Adrenal gland (tissue), 12 donors: ENCODE data around the gene ARHGAP26. TPM values are rescaled to one million over a fixed set of nuclear protein-coding genes. Genes with fewer than 3 reads are reported as not detected.

Source experiments
- DNase-seq, 7 donors: peaks; one replicate each; pipeline ENCODE4 v3.0.0-alpha.2; 2019 to 2020
- H3K27ac ChIP-seq, 5 donors: fragments of 200-600 bp; sonication (generic) in 4 of 5; 1 replicate in 3 of 5; 2 replicates in 2 of 5; pipeline versions ENCODE4 v1.5.1 to v1.8.0; 2016 to 2020; ENCODE audit warnings: mild to moderate bottlenecking in 1 of 5
- H3K27me3 ChIP-seq: fragments of 200-600 bp; 2 replicates; pipeline ENCODE4 v1.8.0; 2021
- H3K36me3 ChIP-seq, 2 donors: fragments of 200-600 bp; replicated peaks in 1 of 2; 1 replicate in 1 of 2; 2 replicates in 1 of 2; pipeline versions ENCODE4 v1.5.1 to v1.8.0; 2018 to 2022
- H3K4me1 ChIP-seq, 2 donors: fragments of 200-600 bp; replicated peaks in 1 of 2; 1 replicate in 1 of 2; 2 replicates in 1 of 2; pipeline versions ENCODE4 v1.5.1 to v1.8.0; 2018 to 2021
- H3K4me3 ChIP-seq, 4 donors: fragments of 200-600 bp; sonication (generic) in 3 of 4; one replicate each; pipeline ENCODE4 v1.5.1; 2016 to 2018
- H3K9me3 ChIP-seq, 3 donors: fragments of 200-600 bp; sonication (generic) in 1 of 3; replicated peaks in 1 of 3; 1 replicate in 2 of 3; 2 replicates in 1 of 3; pipeline versions ENCODE4 v1.5.1 to v1.8.0; 2016 to 2021
- CTCF ChIP-seq, 6 experiments: fragments of 450-650 bp in 4 of 6; fragments of 200-600 bp in 2 of 6; sonication (generic) in 1 of 6; IDR thresholded peaks; 1 replicate in 5 of 6; 2 replicates in 1 of 6; pipeline versions ENCODE4 v1.5.1 to v1.8.0; 2016 to 2021; ENCODE audit warnings: antibody characterized with exemption in 6 of 6, mild to moderate bottlenecking in 2 of 6, moderate library complexity in 1 of 6
- POLR2A ChIP-seq, 2 donors: fragments of 450-650 bp; IDR thresholded peaks; one replicate each; pipeline ENCODE4 v1.6.1; 2017; ENCODE audit warnings: antibody characterized with exemption in 2 of 2, mild to moderate bottlenecking in 2 of 2, moderate library complexity in 1 of 2
- WGBS, 4 donors: extraction: QIAGEN DNeasy Blood & Tissue Kit in 2 of 4; methylation state at CpG; one replicate each; pipeline versions ENCODE4 v1.1.5 to v1.1.7; 2013 to 2017; 5-methylcytosine and 5-hydroxymethylcytosine counted together
- intact Hi-C, 2 donors: fragments of 100-400 bp; cut with DNase I; formaldehyde crosslinking; loops; one replicate each; pipeline versions ENCODE4 v1.14.1 to v1.15.0; 2022 to 2023
- polyA plus RNA-seq, 3 donors: library from polyadenylated mRNA; stranded (reverse); fragments of 200-250 nt in 2 of 3; fragments of 350-450 nt in 1 of 3; fragmentation: Illumina TruSeq in 1 of 3; extraction: RNeasy Lipid Tissue Mini Kit (QIAGEN cat#74804) in 1 of 3; gene quantifications; one replicate each; pipeline ENCODE4 v1.2.3, GENCODE V29; 2013 to 2014
- total RNA-seq, 9 donors: library from RNA; depleted of rRNA in 4 of 9; stranded (reverse); fragments of >200 nt in 4 of 9; fragments of 120-200 nt in 1 of 9; fragmentation: NEBNext Ultra II Directional in 1 of 9; extraction: Animal tissue kit (Norgen Biotek cat#: 25700) in 1 of 9; gene quantifications; one replicate each; pipeline versions ENCODE4 v1.1.0 to v1.2.4, GENCODE V29; 2013 to 2023
- donor health status: healthy with polysubstance abuse.
- donor health status: Bipolar disorder and iron deficiency.
- donor health status: DM: yes; HTN: yes; CAD: no.
- donor health status: DM: no; HTN: no; CAD: no.
- donor health status: DM: no; HTN: no; CAD: no.
- donor health status: DM: yes; HTN: yes; CAD: no.

ARHGAP26 gene
- total and polyA plus RNA-seq, 12 donors: 3.0 to 21.7 (median 10.8) TPM

GRCh38 chr5:143228597-143229293 is 458.6 kb downstream of the ARHGAP26 start:
- TF ChIP-seq POLR2A (IDR thresholded peaks at IDR 0.05) (no peak), CTCF (IDR thresholded peaks at IDR 0.05) (no peak)
- Histone ChIP-seq H3K4me3 (no peak overlapping the region), H3K4me1 (peaks cover 6 to 13% of the 10 kb centered on the region in 2 donors), H3K27ac (no peak overlapping the region), H3K27me3 (no peaks in the 10 kb centered on the region), H3K9me3 (no peaks in the 10 kb centered on the region), H3K36me3 (no peaks in the 10 kb centered on the region)
- peak in 1 of 7 donors; percentile 29 for DNase-seq
- WGBS, 4 donors: 92 to 94% (median 94%) methylated on average over 8 of the region's 8 CpGs
- intact Hi-C loops: no loop called here

GRCh38 chr5:143229426-143229895 is 459.3 kb downstream of the ARHGAP26 start:
- TF ChIP-seq POLR2A (IDR thresholded peaks at IDR 0.05) (no peak), CTCF (IDR thresholded peaks at IDR 0.05) (no peak)
- no peaks in the 10 kb centered on the region for H3K36me3 ChIP-seq
- peak overlapping the region in 1 of 5 donors; percentile 27 for H3K27ac ChIP-seq
- intact Hi-C loops: no loop called here
- 53 to 80% (median 59%) methylated on average over 8 of the region's 8 CpGs for WGBS, 4 donors
- DNase-seq: peak in 5 of 7 donors; percentile 24 to 52 (median 38)
- H3K27me3 ChIP-seq: no peaks in the 10 kb centered on the region
- H3K4me1 ChIP-seq: peaks cover 6 to 13% of the 10 kb centered on the region in 2 donors
- no peaks in the 10 kb centered on the region for H3K9me3 ChIP-seq
- peak overlapping the region in 1 of 4 donors; percentile 4 for H3K4me3 ChIP-seq

GRCh38 chr5:143229896-143230675 is 459.9 kb downstream of the ARHGAP26 start:
- Histone ChIP-seq H3K27me3 (no peaks in the 10 kb centered on the region), H3K4me3 (peak overlapping the region in 1 of 4 donors; percentile 4), H3K9me3 (no peaks in the 10 kb centered on the region), H3K4me1 (peaks cover 6 to 13% of the 10 kb centered on the region in 2 donors), H3K36me3 (no peaks in the 10 kb centered on the region), H3K27ac (peak overlapping the region in 1 of 5 donors; percentile 27)
- WGBS, 4 donors: 45 to 58% (median 52%) methylated on average over 8 to 10 of the region's 10 CpGs
- intact Hi-C loops: no loop called here
- TF ChIP-seq POLR2A (IDR thresholded peaks at IDR 0.05) (no peak), CTCF (IDR thresholded peaks at IDR 0.05) (no peak)
- no peak for DNase-seq

GRCh38 chr5:143230676-143230996 is 460.5 kb downstream of the ARHGAP26 start:
- TF ChIP-seq CTCF (IDR thresholded peaks at IDR 0.05): no peak
- no peak for TF ChIP-seq POLR2A (IDR thresholded peaks at IDR 0.05)
- Histone ChIP-seq H3K36me3 (no peaks in the 10 kb centered on the region), H3K9me3 (no peaks in the 10 kb centered on the region), H3K27me3 (no peaks in the 10 kb centered on the region), H3K27ac (no peak overlapping the region), H3K4me1 (peaks cover 6 to 13% of the 10 kb centered on the region in 2 donors), H3K4me3 (no peak overlapping the region)
- DNase-seq: no peak
- 80 to 92% (median 90%) methylated on average over 6 of the region's 6 CpGs for WGBS, 4 donors
- intact Hi-C loops: no loop called here
